Osteocyte (in vitro differentiated cells): Measurements from ENCODE around the gene CENPP. TPM values are rescaled to one million over a fixed set of nuclear protein-coding genes. Genes with fewer than 3 reads are reported as not detected.

ENCODE experiments used
- DNase-seq: peaks from one replicate; pipeline ENCODE4 v3.0.0; 2021; ENCODE audit warnings: mixed read lengths; ENCODE audit not compliant: unreplicated experiment; ENCODE audit errors: extremely low spot score
- H3K27ac Mint-ChIP-seq: one replicate; pipeline ENCODE4 v1.8.0; 2021; ENCODE audit warnings: mild to moderate bottlenecking, mixed read lengths; ENCODE audit not compliant: unreplicated experiment
- H3K27me3 Mint-ChIP-seq: one replicate; pipeline ENCODE4 v1.8.0; 2021; ENCODE audit warnings: mixed read lengths; ENCODE audit not compliant: unreplicated experiment
- H3K36me3 Mint-ChIP-seq: one replicate; pipeline ENCODE4 v1.8.0; 2021; ENCODE audit warnings: mixed read lengths; ENCODE audit not compliant: unreplicated experiment
- H3K4me1 Mint-ChIP-seq: one replicate; pipeline ENCODE4 v1.8.0; 2021; ENCODE audit warnings: mixed read lengths; ENCODE audit not compliant: unreplicated experiment
- H3K4me3 Mint-ChIP-seq: one replicate; pipeline ENCODE4 v1.8.0; 2021; ENCODE audit warnings: mild to moderate bottlenecking, moderate library complexity, mixed read lengths; ENCODE audit not compliant: unreplicated experiment
- H3K9me3 Mint-ChIP-seq: one replicate; pipeline ENCODE4 v1.8.0; 2021; ENCODE audit warnings: mixed read lengths; ENCODE audit not compliant: unreplicated experiment
- CTCF ChIP-seq: fragments of 200-600 bp; sonication (generic); IDR thresholded peaks from 2 replicates; pipeline ENCODE4 v1.5.0; 2021; ENCODE audit warnings: antibody characterized with exemption, mild to moderate bottlenecking, moderate library complexity
- total RNA-seq: library from RNA; stranded (reverse); gene quantifications from 2 replicates; pipeline ENCODE4 v1.2.1, GENCODE V29; 2021

The CENPP gene
- total RNA-seq, 1 donor from 2014 or later: 11.6 TPM

DNA sequence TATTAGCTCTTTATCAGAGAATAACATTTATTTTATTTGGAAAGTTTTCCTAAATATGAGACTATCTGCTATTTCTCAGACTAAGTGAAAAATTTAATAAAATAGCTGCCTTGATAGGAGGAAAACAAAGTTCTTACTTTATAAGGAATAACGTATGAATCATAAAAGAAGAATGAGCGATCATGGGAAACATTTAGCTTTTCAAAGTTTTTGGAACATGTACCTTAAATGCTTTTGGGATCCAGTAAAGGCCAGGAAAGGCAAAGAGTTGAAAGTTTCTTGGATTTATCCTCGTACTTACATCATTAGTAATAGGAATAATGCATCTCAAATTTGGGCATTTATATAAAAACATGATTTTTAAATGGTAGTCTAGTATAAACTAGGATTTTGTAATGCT is 59.2 kb downstream of the CENPP start:
- no peaks in the 10 kb centered on the region for H3K9me3 Mint-ChIP-seq
- no peaks in the 10 kb centered on the region for H3K27me3 Mint-ChIP-seq
- peak overlapping the region; percentile 71 for H3K27ac Mint-ChIP-seq
- H3K4me1 Mint-ChIP-seq: peaks cover 36% of the 10 kb centered on the region
- no peak for TF ChIP-seq CTCF
- DNase-seq: no peak
- H3K4me3 Mint-ChIP-seq: no peak overlapping the region
- peaks cover 13% of the 10 kb centered on the region for H3K36me3 Mint-ChIP-seq

- Mint-ChIP-seq H3K27ac (peak overlapping the region; percentile 71), H3K4me1 (peaks cover 39% of the 10 kb centered on the region), H3K36me3 (peaks cover 10% of the 10 kb centered on the region), H3K9me3 (no peaks in the 10 kb centered on the region), H3K4me3 (no peak overlapping the region), H3K27me3 (no peaks in the 10 kb centered on the region)
- TF ChIP-seq CTCF: no peak
- no peak for DNase-seq
These were observed 59.7 kb downstream of the CENPP start for GRCh38 chr9:92385477-92385876.

DNA sequence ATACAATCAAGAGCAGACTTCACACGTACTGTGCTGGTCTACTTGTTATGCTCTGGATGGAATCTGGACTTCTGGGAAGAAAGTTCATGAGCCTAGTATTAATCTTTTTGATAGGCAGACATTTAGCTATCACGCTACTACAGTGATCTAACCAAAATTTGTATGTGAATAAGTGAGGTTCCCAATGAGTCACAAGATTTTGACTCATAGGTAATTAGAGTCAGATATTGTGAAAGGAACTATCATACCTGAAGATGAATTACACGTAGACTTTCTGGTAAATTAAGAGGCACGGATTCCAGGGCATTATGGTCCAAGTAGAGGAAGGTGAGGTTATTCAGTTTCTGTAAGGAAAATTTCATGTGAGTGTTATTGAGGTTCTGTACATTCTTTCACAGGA is 60.2 kb downstream of the CENPP start:
- Mint-ChIP-seq H3K4me1 (peaks cover 39% of the 10 kb centered on the region), H3K4me3 (no peak overlapping the region), H3K27ac (peak overlapping the region; percentile 71), H3K27me3 (no peaks in the 10 kb centered on the region), H3K9me3 (no peaks in the 10 kb centered on the region), H3K36me3 (peaks cover 6% of the 10 kb centered on the region)
- no peak for DNase-seq
- TF ChIP-seq CTCF: no peak

DNA sequence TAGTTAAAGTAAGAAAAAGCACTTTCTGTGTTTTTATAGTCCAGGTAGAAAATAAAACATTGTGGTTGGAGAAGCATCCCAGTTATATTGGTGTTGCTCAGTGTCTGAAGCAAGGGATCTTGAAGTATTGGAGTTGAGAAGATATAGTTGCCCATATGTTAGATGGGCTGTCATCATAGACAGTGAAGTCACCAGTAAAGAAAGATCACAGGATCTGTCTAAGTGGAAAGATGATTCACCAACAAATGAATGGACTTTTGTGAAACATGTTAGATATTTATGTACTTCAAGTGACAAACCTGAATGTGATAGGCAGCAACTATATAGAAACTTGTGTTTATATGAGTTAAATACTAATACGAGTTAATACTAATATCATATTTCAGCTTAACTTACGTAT is 66.9 kb downstream of the CENPP start:
- Mint-ChIP-seq H3K27me3 (no peaks in the 10 kb centered on the region), H3K36me3 (peaks cover 7% of the 10 kb centered on the region), H3K27ac (no peak overlapping the region), H3K9me3 (peaks cover 5% of the 10 kb centered on the region), H3K4me1 (peaks cover 24% of the 10 kb centered on the region), H3K4me3 (no peak overlapping the region)
- no peak for TF ChIP-seq CTCF
- DNase-seq: no peak

- H3K36me3 Mint-ChIP-seq: peaks cover 7% of the 10 kb centered on the region
- H3K27me3 Mint-ChIP-seq: no peaks in the 10 kb centered on the region
- peaks cover 30% of the 10 kb centered on the region for H3K4me1 Mint-ChIP-seq
- DNase-seq: no peak
- H3K9me3 Mint-ChIP-seq: peaks cover 10% of the 10 kb centered on the region
- no peak for TF ChIP-seq CTCF
- no peak overlapping the region for H3K4me3 Mint-ChIP-seq
- H3K27ac Mint-ChIP-seq: peak overlapping the region; percentile 20
These were observed 67.9 kb downstream of the CENPP start for GRCh38 chr9:92393686-92394085.
